PC-9 (cell line): ENCODE measurements around the gene DYNLRB2.

ENCODE experiments used
- EZH2 ChIP-seq: fragments of 200-600 bp; sonication (generic); IDR thresholded peaks from 2 replicates; pipeline ENCODE4 v1.8.0; 2017; ENCODE audit warnings: antibody characterized with exemption, low read depth
- TF ChIP-seq, protein P1 (sequence below): fragments of 200-600 bp; sonication (generic); conservative IDR thresholded peaks from 2 replicates; pipeline ENCODE4 v1.6.1; 2017; ENCODE audit warnings: mixed run types, antibody characterized with exemption, mild to moderate bottlenecking, moderate library complexity

DNA sequence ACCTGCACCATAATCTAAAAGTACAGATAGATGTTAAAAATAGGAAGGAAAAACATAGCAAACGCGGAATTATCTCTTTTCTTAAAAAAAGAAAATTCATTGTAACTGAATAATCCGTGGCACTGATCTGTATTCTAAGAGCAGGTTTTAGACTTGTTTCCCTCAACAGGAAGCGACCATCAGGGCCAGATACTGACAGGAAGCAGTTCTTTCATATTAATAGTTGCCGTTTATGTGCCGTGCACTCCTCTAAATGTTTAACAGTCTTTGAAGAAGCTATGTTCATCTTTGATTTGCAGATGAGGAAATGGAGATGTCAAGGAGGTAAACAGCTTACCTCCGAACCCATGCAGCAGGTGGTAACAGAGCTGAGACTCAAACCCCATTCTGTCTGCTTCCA, 23.6 kb downstream of the DYNLRB2 start:
- TF ChIP-seq, protein P1, sequence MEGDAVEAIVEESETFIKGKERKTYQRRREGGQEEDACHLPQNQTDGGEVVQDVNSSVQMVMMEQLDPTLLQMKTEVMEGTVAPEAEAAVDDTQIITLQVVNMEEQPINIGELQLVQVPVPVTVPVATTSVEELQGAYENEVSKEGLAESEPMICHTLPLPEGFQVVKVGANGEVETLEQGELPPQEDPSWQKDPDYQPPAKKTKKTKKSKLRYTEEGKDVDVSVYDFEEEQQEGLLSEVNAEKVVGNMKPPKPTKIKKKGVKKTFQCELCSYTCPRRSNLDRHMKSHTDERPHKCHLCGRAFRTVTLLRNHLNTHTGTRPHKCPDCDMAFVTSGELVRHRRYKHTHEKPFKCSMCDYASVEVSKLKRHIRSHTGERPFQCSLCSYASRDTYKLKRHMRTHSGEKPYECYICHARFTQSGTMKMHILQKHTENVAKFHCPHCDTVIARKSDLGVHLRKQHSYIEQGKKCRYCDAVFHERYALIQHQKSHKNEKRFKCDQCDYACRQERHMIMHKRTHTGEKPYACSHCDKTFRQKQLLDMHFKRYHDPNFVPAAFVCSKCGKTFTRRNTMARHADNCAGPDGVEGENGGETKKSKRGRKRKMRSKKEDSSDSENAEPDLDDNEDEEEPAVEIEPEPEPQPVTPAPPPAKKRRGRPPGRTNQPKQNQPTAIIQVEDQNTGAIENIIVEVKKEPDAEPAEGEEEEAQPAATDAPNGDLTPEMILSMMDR = no peak
- no peak for TF ChIP-seq EZH2
